ENCODE results near the gene SEMA4G.

Gene SEMA4G

DNA sequence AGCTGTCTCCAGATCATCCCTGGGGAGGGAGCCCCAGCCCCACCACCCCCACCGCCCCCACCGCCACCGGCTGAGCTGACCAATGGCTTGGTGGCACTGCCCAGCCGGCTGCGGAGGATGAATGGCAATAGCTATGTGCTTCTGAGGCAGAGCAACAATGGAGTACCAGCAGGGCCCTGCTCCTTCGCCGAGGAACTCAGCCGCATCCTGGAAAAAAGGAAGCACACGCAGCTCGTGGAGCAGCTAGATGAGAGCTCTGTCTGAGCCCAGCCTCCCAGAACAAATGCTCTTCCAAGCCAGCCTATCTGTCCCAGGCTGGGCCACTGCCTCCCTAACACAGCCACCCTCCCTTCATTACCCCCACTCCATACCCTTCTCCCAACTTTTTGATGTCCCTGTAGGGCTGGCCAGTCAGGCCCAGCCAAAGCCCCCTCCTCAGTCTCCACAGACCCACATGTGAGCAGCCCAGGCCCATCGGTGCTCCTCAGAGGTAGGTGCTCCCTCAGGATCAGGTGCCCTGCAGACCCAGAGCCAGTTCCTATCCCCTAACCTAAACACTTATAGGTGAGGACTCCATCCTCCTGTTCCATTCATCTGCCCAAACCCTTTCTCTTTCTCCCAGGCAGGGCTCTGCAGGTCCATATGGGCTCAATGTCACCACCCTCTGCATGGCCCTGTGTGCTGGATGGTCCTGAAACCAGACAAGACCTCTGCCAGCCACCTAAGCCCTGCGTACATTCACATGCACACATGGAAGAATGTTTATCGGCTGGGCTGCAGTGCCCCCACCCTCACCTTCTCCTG is 14.8 kb downstream of the SEMA4G start:
- H3K4me3 ChIP-seq (ENCODE audit: low read length, poor library complexity, severe bottlenecking): no peak overlapping the region
- H3K9ac ChIP-seq (ENCODE audit: low read depth, low read length, poor library complexity, severe bottlenecking): no peak overlapping the region
- no peaks in the 10 kb centered on the region for H3K36me3 ChIP-seq (ENCODE audit: insufficient read depth, low read length)
- no peaks in the 10 kb centered on the region for H3K9me3 ChIP-seq (ENCODE audit: insufficient read depth, low read depth, low read length)
- no peaks in the 10 kb centered on the region for H3F3A ChIP-seq (ENCODE audit: low read depth)
- TF ChIP-seq EZH2phosphoT487 (IDR thresholded peaks at IDR 0.05; ENCODE audit: borderline replicate concordance): no peak
- TF ChIP-seq, protein P1, sequence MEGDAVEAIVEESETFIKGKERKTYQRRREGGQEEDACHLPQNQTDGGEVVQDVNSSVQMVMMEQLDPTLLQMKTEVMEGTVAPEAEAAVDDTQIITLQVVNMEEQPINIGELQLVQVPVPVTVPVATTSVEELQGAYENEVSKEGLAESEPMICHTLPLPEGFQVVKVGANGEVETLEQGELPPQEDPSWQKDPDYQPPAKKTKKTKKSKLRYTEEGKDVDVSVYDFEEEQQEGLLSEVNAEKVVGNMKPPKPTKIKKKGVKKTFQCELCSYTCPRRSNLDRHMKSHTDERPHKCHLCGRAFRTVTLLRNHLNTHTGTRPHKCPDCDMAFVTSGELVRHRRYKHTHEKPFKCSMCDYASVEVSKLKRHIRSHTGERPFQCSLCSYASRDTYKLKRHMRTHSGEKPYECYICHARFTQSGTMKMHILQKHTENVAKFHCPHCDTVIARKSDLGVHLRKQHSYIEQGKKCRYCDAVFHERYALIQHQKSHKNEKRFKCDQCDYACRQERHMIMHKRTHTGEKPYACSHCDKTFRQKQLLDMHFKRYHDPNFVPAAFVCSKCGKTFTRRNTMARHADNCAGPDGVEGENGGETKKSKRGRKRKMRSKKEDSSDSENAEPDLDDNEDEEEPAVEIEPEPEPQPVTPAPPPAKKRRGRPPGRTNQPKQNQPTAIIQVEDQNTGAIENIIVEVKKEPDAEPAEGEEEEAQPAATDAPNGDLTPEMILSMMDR (conservative IDR thresholded peaks at IDR 0.05; ENCODE audit: low read length): no peak
- peaks cover 23% of the 10 kb centered on the region for H4K20me1 ChIP-seq (ENCODE audit: insufficient read depth, low read length, poor library complexity, severe bottlenecking)
- no peak overlapping the region for H3K4me2 ChIP-seq (ENCODE audit: low read depth, low read length, poor library complexity, severe bottlenecking)
- H3K4me1 ChIP-seq (ENCODE audit: insufficient read depth, low read length, poor library complexity, severe bottlenecking): peaks cover 26% of the 10 kb centered on the region
- no peaks in the 10 kb centered on the region for H3K9me2 ChIP-seq (replicated peaks; ENCODE audit: low read depth, low read length)
- peaks cover 38% of the 10 kb centered on the region for H3K79me2 ChIP-seq (ENCODE audit: insufficient read depth, low read length)
- no peak overlapping the region for H2AFZ ChIP-seq (ENCODE audit: low read length)
- H3K27me3 ChIP-seq (ENCODE audit: insufficient read depth, low read length, poor library complexity, severe bottlenecking): no peaks in the 10 kb centered on the region

DNA sequence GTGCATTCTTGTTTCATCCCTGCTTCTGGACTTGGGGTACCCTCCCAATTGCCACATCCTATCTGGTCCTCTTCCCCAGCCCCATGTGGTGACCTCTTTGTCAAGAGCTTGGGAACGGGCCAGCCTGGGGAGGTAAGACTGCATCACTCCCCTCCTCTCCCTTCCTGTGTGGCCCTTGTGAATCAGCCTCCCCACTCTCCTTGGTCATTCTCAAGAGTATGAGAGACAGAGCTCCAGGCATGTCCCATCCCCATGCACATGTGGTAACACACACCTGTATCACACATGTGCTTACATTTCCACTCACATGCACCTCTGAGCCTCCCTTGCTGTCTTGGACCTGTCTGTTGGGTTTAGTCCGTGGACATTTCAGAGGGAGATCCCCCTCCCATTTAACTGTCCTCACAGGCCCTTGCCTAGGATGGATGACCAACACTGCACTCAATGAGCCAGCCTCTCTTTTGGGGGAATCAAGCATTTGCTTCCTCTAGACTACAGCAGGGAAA is 15.4 kb downstream of the SEMA4G start:
- no peaks in the 10 kb centered on the region for H3K36me3 ChIP-seq (ENCODE audit: insufficient read depth, low read length)

DNA sequence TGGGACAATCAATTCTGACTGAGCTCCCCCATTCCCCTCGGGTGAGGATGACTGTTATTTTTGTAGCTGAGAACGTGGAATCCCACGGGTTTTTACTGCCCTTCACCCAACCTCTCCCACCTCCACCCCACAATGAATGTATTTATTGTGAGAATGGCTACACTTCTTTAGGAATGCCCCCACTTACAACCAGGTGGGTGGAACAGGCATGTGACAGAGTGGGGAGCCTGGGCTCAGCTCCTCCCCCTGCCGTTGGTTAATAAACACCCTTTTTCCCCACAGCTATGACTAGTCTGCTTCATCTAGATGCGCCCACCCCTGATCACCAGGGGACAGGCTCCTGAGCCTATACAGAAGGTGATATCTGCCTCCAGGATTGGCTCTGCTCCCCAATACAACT is 16.0 kb downstream of the SEMA4G start:
- Histone ChIP-seq H3K79me2 (ENCODE audit: insufficient read depth, low read length) (peaks cover 48% of the 10 kb centered on the region), H3K9ac (ENCODE audit: low read depth, low read length, poor library complexity, severe bottlenecking) (peak overlapping the region; percentile 1), H3K36me3 (ENCODE audit: insufficient read depth, low read length) (peaks cover 1% of the 10 kb centered on the region; the same call in 1 of the 2 replicates), H3K9me3 (ENCODE audit: insufficient read depth, low read depth, low read length) (no peaks in the 10 kb centered on the region), H3K4me3 (ENCODE audit: low read length, poor library complexity, severe bottlenecking) (no peak overlapping the region), H3F3A (ENCODE audit: low read depth) (no peaks in the 10 kb centered on the region), H3K4me2 (ENCODE audit: low read depth, low read length, poor library complexity, severe bottlenecking) (peak overlapping the region; percentile 89), H3K9me2 (replicated peaks; ENCODE audit: low read depth, low read length) (no peaks in the 10 kb centered on the region), H2AFZ (ENCODE audit: low read length) (no peak overlapping the region), H4K20me1 (ENCODE audit: insufficient read depth, low read length, poor library complexity, severe bottlenecking) (peaks cover 23% of the 10 kb centered on the region), H3K27me3 (ENCODE audit: insufficient read depth, low read length, poor library complexity, severe bottlenecking) (no peaks in the 10 kb centered on the region), H3K4me1 (ENCODE audit: insufficient read depth, low read length, poor library complexity, severe bottlenecking) (peaks cover 33% of the 10 kb centered on the region)
- TF ChIP-seq, protein P1 (conservative IDR thresholded peaks at IDR 0.05; ENCODE audit: low read length): no peak
- no peak for TF ChIP-seq EZH2phosphoT487 (IDR thresholded peaks at IDR 0.05; ENCODE audit: borderline replicate concordance)

More for the DNA sequence above, 15.4 kb downstream of the SEMA4G start:
- Histone ChIP-seq H3K4me3 (ENCODE audit: low read length, poor library complexity, severe bottlenecking) (no peak overlapping the region), H3K4me1 (ENCODE audit: insufficient read depth, low read length, poor library complexity, severe bottlenecking) (peaks cover 32% of the 10 kb centered on the region), H3F3A (ENCODE audit: low read depth) (no peaks in the 10 kb centered on the region), H3K9ac (ENCODE audit: low read depth, low read length, poor library complexity, severe bottlenecking) (peak overlapping the region; percentile 1), H3K9me3 (ENCODE audit: insufficient read depth, low read depth, low read length) (no peaks in the 10 kb centered on the region), H3K9me2 (replicated peaks; ENCODE audit: low read depth, low read length) (no peaks in the 10 kb centered on the region), H3K4me2 (ENCODE audit: low read depth, low read length, poor library complexity, severe bottlenecking) (no peak overlapping the region), H2AFZ (ENCODE audit: low read length) (no peak overlapping the region), H3K79me2 (ENCODE audit: insufficient read depth, low read length) (peaks cover 44% of the 10 kb centered on the region), H3K27me3 (ENCODE audit: insufficient read depth, low read length, poor library complexity, severe bottlenecking) (no peaks in the 10 kb centered on the region), H4K20me1 (ENCODE audit: insufficient read depth, low read length, poor library complexity, severe bottlenecking) (peaks cover 23% of the 10 kb centered on the region)
- no peak for TF ChIP-seq EZH2phosphoT487 (IDR thresholded peaks at IDR 0.05; ENCODE audit: borderline replicate concordance)
- TF ChIP-seq, protein P1 (conservative IDR thresholded peaks at IDR 0.05; ENCODE audit: low read length): no peak
